ENCODE data around the gene OIT3.
"Not testable (repeated sequence)": the region's sequence is repeated elsewhere in the genome, so short reads cannot be mapped to it uniquely, and the experiment has no call there.

The OIT3 gene

GRCh38 chr10:72881291-72881690 lies 12.2 kb upstream of the OIT3 start:
- peaks cover 19% of the 10 kb centered on the region for H3K36me3 ChIP-seq (ENCODE audit: insufficient read depth, low read length)
- no peak overlapping the region for H3K4me2 ChIP-seq (ENCODE audit: low read length)
- H3K4me1 ChIP-seq (ENCODE audit: control insufficient read depth, insufficient read depth, low read length), result no peaks in the 10 kb centered on the region
- H3K9me3 ChIP-seq (replicated peaks; ENCODE audit: low read length), result no peaks in the 10 kb centered on the region
- H3K4me3 ChIP-seq (ENCODE audit: low read length), result no peak overlapping the region
- no peaks in the 10 kb centered on the region for H3K27me3 ChIP-seq (ENCODE audit: control insufficient read depth, insufficient read depth, low read length)
- no peak overlapping the region for H3K9ac ChIP-seq (ENCODE audit: low read depth, low read length)

DNA sequence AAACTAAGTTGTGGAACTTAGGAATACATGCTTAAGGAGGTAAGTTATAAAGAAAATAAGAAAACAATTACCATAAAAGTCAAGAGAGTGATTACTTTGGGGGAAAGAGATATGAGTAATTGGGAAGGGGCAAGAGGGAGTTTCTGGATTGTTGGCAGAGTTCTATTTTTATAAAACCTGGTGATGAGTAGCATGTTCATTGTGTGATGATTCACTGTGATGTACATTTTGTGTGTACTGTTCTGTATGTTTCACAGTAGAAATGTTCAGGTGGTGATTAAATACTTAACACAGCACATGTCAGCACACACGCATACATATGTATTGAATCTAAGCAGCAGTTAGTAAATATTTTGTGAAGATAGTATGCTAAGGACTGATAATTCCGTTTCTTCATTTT lies 9.7 kb upstream of the OIT3 start:
- Histone ChIP-seq H3K4me1 (ENCODE audit: control insufficient read depth, insufficient read depth, low read length) (peaks cover 7% of the 10 kb centered on the region), H3K27me3 (ENCODE audit: control insufficient read depth, insufficient read depth, low read length) (no peaks in the 10 kb centered on the region), H3K4me2 (ENCODE audit: low read length) (no peak overlapping the region), H3K4me3 (ENCODE audit: low read length) (no peak overlapping the region), H3K9ac (ENCODE audit: low read depth, low read length) (no peak overlapping the region), H3K36me3 (ENCODE audit: insufficient read depth, low read length) (peaks cover 30% of the 10 kb centered on the region), H3K9me3 (replicated peaks; ENCODE audit: low read length) (no peaks in the 10 kb centered on the region)

DNA sequence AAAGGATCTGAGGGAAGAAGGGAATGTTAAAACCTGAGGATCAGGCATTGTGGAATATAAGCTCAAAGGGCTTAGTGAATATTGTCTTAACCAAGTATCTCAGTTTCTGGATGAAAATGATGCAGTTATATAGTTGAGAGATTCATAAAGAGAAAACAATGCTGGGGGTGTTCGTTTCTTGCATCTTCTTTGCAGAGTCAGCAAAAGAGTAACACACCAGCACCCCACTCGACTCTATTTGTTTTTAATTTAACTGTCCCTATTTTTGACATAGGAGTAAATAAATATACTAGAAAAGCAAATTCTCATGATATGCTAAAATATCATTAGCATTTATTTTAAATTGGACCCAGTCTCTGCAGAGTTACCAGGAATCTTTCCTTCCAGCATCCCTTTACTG lies 7.6 kb upstream of the OIT3 start:
- H3K4me3 ChIP-seq (ENCODE audit: low read length), result no peak overlapping the region
- H3K4me1 ChIP-seq (ENCODE audit: control insufficient read depth, insufficient read depth, low read length), result peaks cover 7% of the 10 kb centered on the region
- no peak overlapping the region for H3K4me2 ChIP-seq (ENCODE audit: low read length)
- no peaks in the 10 kb centered on the region for H3K27me3 ChIP-seq (ENCODE audit: control insufficient read depth, insufficient read depth, low read length)
- H3K9ac ChIP-seq (ENCODE audit: low read depth, low read length), result no peak overlapping the region
- H3K36me3 ChIP-seq (ENCODE audit: insufficient read depth, low read length), result peaks cover 27% of the 10 kb centered on the region
- no peaks in the 10 kb centered on the region for H3K9me3 ChIP-seq (replicated peaks; ENCODE audit: low read length)

- no peak overlapping the region for H3K9ac ChIP-seq (ENCODE audit: low read depth, low read length)
- H3K27me3 ChIP-seq (ENCODE audit: control insufficient read depth, insufficient read depth, low read length), result no peaks in the 10 kb centered on the region
- peaks cover 27% of the 10 kb centered on the region for H3K36me3 ChIP-seq (ENCODE audit: insufficient read depth, low read length)
- no peaks in the 10 kb centered on the region for H3K9me3 ChIP-seq (replicated peaks; ENCODE audit: low read length)
- no peak overlapping the region for H3K4me2 ChIP-seq (ENCODE audit: low read length)
- H3K4me3 ChIP-seq (ENCODE audit: low read length), result no peak overlapping the region
- peaks cover 7% of the 10 kb centered on the region for H3K4me1 ChIP-seq (ENCODE audit: control insufficient read depth, insufficient read depth, low read length)
Observed at GRCh38 chr10:72886621-72887020, 6.9 kb upstream of the OIT3 start.

- Histone ChIP-seq H3K9ac (ENCODE audit: low read depth, low read length) (no peak overlapping the region), H3K4me3 (ENCODE audit: low read length) (no peak overlapping the region)
Observed at GRCh38 chr10:72887043-72887442, 6.5 kb upstream of the OIT3 start.

GRCh38 chr10:72888151-72888638 lies 5.3 kb upstream of the OIT3 start:
- no peaks in the 10 kb centered on the region for H3K9me3 ChIP-seq (replicated peaks; ENCODE audit: low read length)
- peaks cover 27% of the 10 kb centered on the region for H3K36me3 ChIP-seq (ENCODE audit: insufficient read depth, low read length)
- no peaks in the 10 kb centered on the region for H3K27me3 ChIP-seq (ENCODE audit: control insufficient read depth, insufficient read depth, low read length)
- H3K9ac ChIP-seq (ENCODE audit: low read depth, low read length), result no peak overlapping the region
- no peak overlapping the region for H3K4me3 ChIP-seq (ENCODE audit: low read length)
- H3K4me2 ChIP-seq (ENCODE audit: low read length), result no peak overlapping the region
- H3K4me1 ChIP-seq (ENCODE audit: control insufficient read depth, insufficient read depth, low read length), result peaks cover 7% of the 10 kb centered on the region

More at GRCh38 chr10:72887043-72887442, 6.5 kb upstream of the OIT3 start:
- peaks cover 7% of the 10 kb centered on the region for H3K4me1 ChIP-seq (ENCODE audit: control insufficient read depth, insufficient read depth, low read length)
- no peak overlapping the region for H3K4me2 ChIP-seq (ENCODE audit: low read length)
- no peaks in the 10 kb centered on the region for H3K27me3 ChIP-seq (ENCODE audit: control insufficient read depth, insufficient read depth, low read length)
- no peaks in the 10 kb centered on the region for H3K9me3 ChIP-seq (replicated peaks; ENCODE audit: low read length)
- H3K36me3 ChIP-seq (ENCODE audit: insufficient read depth, low read length), result peaks cover 27% of the 10 kb centered on the region

- Histone ChIP-seq H3K36me3 (ENCODE audit: insufficient read depth, low read length) (peaks cover 27% of the 10 kb centered on the region), H3K4me2 (ENCODE audit: low read length) (no peak overlapping the region), H3K9ac (ENCODE audit: low read depth, low read length) (no peak overlapping the region), H3K4me3 (ENCODE audit: low read length) (no peak overlapping the region), H3K27me3 (ENCODE audit: control insufficient read depth, insufficient read depth, low read length) (no peaks in the 10 kb centered on the region), H3K9me3 (replicated peaks; ENCODE audit: low read length) (no peaks in the 10 kb centered on the region), H3K4me1 (ENCODE audit: control insufficient read depth, insufficient read depth, low read length) (peaks cover 7% of the 10 kb centered on the region)
Observed at GRCh38 chr10:72889391-72889831, 4.1 kb upstream of the OIT3 start.

GRCh38 chr10:72890086-72890485 lies 3.5 kb upstream of the OIT3 start:
- Histone ChIP-seq H3K4me1 (ENCODE audit: control insufficient read depth, insufficient read depth, low read length) (peaks cover 7% of the 10 kb centered on the region), H3K4me3 (ENCODE audit: low read length) (no peak overlapping the region), H3K36me3 (ENCODE audit: insufficient read depth, low read length) (peaks cover 25% of the 10 kb centered on the region), H3K9ac (ENCODE audit: low read depth, low read length) (no peak overlapping the region), H3K4me2 (ENCODE audit: low read length) (no peak overlapping the region), H3K9me3 (replicated peaks; ENCODE audit: low read length) (no peaks in the 10 kb centered on the region), H3K27me3 (ENCODE audit: control insufficient read depth, insufficient read depth, low read length) (no peaks in the 10 kb centered on the region)

- H3K4me2 ChIP-seq (ENCODE audit: low read length), result no peak overlapping the region
- no peaks in the 10 kb centered on the region for H3K36me3 ChIP-seq (ENCODE audit: insufficient read depth, low read length)
- H3K9me3 ChIP-seq (replicated peaks; ENCODE audit: low read length), result no peaks in the 10 kb centered on the region
- no peaks in the 10 kb centered on the region for H3K4me1 ChIP-seq (ENCODE audit: control insufficient read depth, insufficient read depth, low read length)
- H3K27me3 ChIP-seq (ENCODE audit: control insufficient read depth, insufficient read depth, low read length), result no peaks in the 10 kb centered on the region
- no peak overlapping the region for H3K9ac ChIP-seq (ENCODE audit: low read depth, low read length)
- no peak overlapping the region for H3K4me3 ChIP-seq (ENCODE audit: low read length)
Observed at GRCh38 chr10:72895236-72895850, 1.8 kb downstream of the OIT3 start.

DNA sequence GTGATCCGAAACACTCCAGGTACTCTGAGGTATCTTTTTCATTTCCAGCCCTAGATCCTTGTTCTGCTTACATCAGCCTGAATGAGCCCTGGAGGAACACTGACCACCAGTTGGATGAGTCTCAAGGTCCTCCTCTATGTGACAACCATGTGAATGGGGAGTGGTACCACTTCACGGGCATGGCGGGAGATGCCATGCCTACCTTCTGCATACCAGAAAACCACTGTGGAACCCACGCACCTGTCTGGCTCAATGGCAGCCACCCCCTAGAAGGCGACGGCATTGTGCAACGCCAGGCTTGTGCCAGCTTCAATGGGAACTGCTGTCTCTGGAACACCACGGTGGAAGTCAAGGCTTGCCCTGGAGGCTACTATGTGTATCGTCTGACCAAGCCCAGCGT lies 5.1 kb downstream of the OIT3 start:
- no peak overlapping the region for H3K4me2 ChIP-seq (ENCODE audit: low read length)
- H3K36me3 ChIP-seq (ENCODE audit: insufficient read depth, low read length), result no peaks in the 10 kb centered on the region
- no peaks in the 10 kb centered on the region for H3K4me1 ChIP-seq (ENCODE audit: control insufficient read depth, insufficient read depth, low read length)
- H3K9ac ChIP-seq (ENCODE audit: low read depth, low read length), result no peak overlapping the region
- H3K27me3 ChIP-seq (ENCODE audit: control insufficient read depth, insufficient read depth, low read length), result no peaks in the 10 kb centered on the region
- no peak overlapping the region for H3K4me3 ChIP-seq (ENCODE audit: low read length)
- H3K9me3 ChIP-seq (replicated peaks; ENCODE audit: low read length), result no peaks in the 10 kb centered on the region

DNA sequence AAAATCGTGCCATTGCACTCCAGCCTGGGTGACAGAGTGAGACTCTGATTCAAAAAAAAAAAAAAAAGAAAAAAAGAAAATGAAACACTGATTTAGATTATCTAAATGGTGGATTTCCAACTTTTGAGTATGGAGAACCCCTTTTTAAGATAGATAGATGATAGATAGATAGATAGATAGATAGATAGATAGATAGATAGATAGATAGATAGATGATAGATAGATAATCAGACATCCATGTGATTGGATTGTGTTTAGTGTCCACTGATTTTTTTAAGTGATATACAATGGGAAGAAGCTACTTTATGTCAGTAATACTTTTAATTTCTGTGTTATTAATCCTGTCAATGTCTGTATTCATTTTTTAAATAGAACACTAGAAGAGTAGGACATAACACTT lies 6.0 kb downstream of the OIT3 start:
- Histone ChIP-seq H3K27me3 (ENCODE audit: control insufficient read depth, insufficient read depth, low read length) (no peaks in the 10 kb centered on the region), H3K9ac (ENCODE audit: low read depth, low read length) (no peak overlapping the region), H3K4me2 (ENCODE audit: low read length) (no peak overlapping the region), H3K36me3 (ENCODE audit: insufficient read depth, low read length) (no peaks in the 10 kb centered on the region), H3K4me3 (ENCODE audit: low read length) (no peak overlapping the region), H3K4me1 (ENCODE audit: control insufficient read depth, insufficient read depth, low read length) (no peaks in the 10 kb centered on the region), H3K9me3 (replicated peaks; ENCODE audit: low read length) (no peaks in the 10 kb centered on the region)

DNA sequence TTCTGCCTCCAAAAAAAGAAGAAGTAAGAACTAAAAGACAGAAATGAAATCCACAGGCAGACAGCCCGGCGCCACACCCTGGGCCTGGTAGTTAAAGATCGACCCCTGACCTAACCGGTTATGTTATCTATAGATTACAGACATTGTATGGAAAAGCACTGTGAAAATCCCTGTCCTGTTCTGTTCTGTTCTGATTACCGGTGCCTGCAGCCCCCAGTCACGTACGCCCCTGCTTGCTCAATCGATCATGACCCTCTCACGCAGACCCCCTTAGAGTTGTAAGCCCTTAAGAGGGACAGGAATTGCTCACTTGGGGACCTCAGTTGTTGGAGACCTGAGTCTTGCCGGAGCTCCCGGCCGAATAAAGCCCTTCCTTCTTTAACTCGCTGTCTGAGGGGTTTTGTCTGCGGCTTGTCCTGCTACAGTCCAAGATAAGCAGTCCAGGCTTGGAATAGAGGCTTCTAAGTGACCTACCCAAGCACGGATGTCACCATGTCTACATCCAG lies 10.5 kb downstream of the OIT3 start:
- not testable (repeated sequence) for H3K27me3 ChIP-seq (ENCODE audit: control insufficient read depth, insufficient read depth, low read length); H3K4me3 ChIP-seq (ENCODE audit: low read length); H3K9me3 ChIP-seq (replicated peaks; ENCODE audit: low read length); H3K9ac ChIP-seq (ENCODE audit: low read depth, low read length); H3K4me2 ChIP-seq (ENCODE audit: low read length); H3K36me3 ChIP-seq (ENCODE audit: insufficient read depth, low read length); H3K4me1 ChIP-seq (ENCODE audit: control insufficient read depth, insufficient read depth, low read length)
